Dermis microvascular lymphatic vessel endothelial cell (primary cell): ENCODE measurements around the gene TPT1. TPM values are rescaled to one million over a fixed set of nuclear protein-coding genes. Genes with fewer than 3 reads are reported as not detected.
"Not testable (repeated sequence)": the region's sequence is repeated elsewhere in the genome, so short reads cannot be mapped to it uniquely, and the experiment has no call there.

Source experiments
- DNase-seq, 2 donors: peaks; one replicate each; pipeline versions ENCODE4 v3.0.0 to v3.0.0-alpha.2; 2010; ENCODE audit warnings: low read depth in 2 of 2
- total RNA-seq: library from RNA; depleted of rRNA; stranded (reverse); fragments of >200 nt; gene quantifications from 2 replicates; pipeline ENCODE4 v1.2.1, GENCODE V29; 2014

Gene TPT1
- 1,518 and 2,978 TPM in 2 replicates for total RNA-seq

DNA sequence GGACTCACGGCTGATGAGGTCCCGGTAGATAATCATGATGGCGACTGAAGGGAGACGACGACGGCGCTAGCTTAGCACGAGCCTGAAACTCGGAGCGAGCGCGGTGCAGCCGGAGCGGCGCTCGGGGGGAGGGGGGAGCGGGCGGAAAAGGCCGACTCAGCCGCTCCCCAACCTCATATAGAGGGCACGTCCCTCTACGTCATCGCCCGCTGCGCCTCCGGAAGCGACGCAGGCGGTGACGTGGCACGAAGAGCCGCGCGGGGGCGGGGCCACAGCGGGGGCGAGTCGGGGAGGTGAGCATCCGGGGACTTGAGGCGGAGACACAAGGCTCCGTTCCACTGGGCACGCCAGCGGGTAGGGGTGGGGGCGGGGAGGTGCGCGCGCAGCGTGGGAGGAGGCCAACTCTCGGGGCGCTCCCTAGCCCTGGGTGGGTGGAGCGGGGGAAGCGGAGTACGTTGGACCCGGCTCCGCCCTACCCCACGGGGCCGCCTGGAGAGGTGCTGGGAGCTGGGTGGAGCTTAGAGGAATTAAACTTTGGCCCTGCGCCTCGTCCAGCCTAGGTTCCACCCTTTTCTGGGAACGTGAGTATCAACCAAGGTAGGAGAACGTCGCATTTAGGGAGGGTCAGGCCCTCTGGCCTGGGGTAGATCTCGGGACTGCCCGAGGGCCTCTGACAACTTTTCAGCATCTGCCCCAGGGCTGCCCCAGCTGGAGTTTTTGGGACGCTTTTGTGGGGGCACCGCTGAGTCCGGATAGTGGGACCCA, at the start of gene TPT1:
TSS of gene TPT1 (minus strand) at position 150 of the 765 bp plus-strand sequence. CDS start at position 36, 114 bp downstream.
- DNase-seq, result peak; percentile 95 to 98

DNA sequence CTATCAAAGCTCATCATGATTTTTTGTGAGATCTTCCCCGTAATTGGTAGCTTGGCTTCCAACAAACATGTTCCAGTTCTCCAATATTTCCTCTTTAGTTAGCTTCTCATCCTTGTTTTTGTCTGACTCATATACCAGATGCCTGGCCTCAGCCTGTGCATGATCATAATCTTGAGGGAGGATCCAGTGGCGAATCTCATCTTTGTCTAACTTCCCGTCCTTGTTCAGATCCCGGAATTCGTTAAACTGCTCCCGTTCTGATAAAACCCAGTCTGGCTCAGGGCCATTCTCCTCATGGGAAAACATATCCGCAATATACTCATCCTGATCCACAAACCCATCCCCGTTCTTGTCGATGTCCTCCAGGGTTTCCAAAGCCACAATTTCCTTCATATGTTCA, 49.4 kb upstream of the TPT1 start:
- peak in 1 of 2 donors; percentile 49 for DNase-seq

- no peak for DNase-seq
Measured at GRCh38 chr13:45388664-45389063, 47.7 kb upstream of the TPT1 start.

GRCh38 chr13:45386892-45387575, 46.1 kb upstream of the TPT1 start:
- DNase-seq, result not testable (repeated sequence)

DNA sequence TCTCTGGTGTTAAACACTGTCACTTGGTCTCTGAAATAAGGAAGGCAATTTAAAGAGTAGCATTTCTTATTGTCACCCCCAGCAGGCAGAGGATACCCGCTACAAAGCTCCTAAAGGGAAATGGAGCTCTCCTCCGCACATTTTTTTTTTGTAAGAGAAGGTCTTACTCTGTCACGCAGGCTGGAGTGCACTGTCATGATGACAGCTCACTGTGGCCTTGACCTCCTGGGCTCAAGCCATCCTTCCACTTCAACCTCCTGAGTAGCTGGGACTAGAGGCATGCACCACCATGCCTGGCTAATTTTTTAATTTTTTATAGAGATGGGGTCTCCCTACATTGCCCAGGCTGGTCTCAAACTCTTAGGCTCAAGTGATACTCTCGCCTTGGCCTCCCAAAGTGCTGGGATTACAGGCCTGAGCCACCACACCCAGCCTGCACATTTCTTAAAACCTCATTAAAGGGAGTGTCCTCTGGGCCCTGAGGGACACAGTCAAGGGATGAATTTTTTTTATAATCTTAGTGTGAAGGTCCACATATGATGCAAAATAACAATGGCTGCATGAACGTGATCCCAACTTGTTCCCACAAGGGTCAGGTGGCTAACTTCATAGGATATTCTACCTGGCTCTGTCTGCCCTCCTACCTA, 45.0 kb upstream of the TPT1 start:
- DNase-seq, result no peak

- no peak for DNase-seq
Measured at GRCh38 chr13:45385320-45385719, 44.3 kb upstream of the TPT1 start.

DNA sequence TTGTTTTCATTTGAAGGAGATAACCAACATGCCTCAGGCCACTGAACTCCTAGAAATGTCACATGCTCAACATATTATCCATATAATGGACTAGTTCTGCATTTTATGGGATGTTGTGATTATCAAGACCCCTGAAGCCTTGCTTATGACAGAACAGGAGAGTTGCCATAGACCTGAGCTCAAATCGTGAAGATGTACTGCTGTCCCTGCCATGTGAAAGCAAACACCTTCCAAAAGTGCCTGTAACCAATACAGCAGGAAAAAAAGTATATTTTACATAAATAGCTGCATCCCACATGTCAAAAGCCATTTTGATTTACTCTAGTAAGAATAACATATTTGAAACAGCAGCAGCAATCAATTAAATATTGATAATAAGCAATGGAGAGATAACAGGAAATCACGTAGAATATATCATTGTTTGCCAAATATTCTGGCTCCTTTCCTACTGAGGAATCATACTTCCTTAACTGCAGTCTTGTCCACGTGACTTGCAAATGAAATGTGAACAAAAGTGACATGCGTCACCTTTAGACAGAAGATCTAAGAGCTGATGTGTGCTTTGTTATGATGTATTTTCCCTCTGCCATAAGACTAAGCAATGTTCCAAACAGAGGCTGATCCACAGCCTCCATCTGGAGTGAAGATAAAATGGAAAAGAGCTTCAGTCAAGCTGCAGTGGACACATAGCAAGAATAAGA, 43.6 kb upstream of the TPT1 start:
- peak in 1 of 2 donors; percentile 55 for DNase-seq

DNA sequence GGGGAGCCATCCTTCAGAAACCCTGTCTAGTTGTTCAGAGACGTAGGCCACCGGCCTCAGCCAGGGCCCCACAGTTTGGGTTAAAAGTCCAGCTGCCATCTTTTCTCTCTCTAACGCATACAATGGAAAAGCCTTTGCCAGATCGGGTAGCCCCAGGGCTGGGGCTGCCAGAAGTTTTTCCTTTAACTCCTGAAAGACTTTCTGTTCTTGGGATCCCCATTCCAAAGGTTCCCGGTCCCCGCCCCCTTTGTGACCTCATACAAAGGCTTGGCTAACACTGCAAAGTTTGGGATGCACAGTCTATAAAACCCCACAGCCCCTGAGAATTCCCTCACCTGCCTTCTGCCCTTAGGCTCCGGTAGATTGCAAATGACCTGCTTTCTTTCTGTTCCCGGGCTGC, 41.8 kb upstream of the TPT1 start:
- not testable (repeated sequence) for DNase-seq

GRCh38 chr13:45381196-45381595, 40.2 kb upstream of the TPT1 start:
- no peak for DNase-seq

DNA sequence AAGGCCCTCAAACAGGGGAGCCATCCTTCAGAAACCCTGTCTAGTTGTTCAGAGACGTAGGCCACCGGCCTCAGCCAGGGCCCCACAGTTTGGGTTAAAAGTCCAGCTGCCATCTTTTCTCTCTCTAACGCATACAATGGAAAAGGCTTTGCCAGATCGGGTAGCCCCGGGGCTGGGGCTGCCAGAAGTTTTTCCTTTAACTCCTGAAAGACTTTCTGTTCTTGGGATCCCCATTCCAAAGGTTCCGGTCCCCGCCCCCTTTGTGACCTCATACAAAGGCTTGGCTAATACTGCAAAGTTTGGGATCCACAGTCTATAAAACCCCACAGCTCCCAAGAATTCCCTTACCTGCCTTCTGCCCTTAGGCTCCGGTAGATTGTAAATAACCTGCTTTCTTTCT, 39.7 kb upstream of the TPT1 start:
- DNase-seq, result not testable (repeated sequence)

- DNase-seq, result not testable (repeated sequence)
Measured at GRCh38 chr13:45379516-45379915, 38.5 kb upstream of the TPT1 start.

DNA sequence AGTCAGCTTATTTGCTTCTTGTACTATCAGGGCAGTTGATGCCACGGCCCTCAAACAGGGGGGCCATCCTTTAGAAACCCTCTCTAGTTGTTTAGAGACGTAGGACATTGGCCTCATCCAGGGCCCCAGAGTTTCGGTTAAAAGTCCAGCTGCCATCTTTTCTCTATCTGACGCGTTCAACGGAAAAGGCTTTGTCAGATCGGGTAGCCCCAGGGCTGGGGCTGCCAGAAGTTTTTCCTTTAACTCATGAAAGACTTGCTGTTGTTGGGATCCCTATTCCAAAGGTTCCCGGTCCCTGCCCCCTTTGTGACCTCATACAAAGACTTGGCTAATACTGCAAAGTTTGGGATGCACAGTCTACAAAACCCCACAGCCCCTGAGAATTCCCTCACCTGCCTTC, 37.8 kb upstream of the TPT1 start:
- DNase-seq, result not testable (repeated sequence)

DNA sequence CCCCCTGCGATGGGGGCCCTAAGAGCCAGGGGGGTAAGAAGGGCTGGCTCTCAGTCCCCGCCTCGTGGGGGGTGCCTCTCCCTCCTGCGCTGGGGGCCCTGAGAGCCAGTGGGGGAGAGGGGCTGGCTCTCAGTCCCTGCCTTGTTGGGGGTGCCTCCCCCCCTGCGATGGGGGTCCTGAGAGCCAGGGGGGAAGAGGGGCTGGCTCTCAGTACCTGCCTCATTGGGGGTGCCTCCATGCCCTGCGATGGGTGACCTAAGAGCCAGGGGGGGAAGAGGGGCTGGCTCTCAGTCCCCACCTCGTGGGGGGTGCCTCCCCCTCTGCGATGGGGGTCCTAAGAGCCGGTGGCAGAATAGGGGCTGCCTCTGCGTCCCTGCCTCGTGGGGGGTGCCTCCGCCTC, 36.3 kb upstream of the TPT1 start:
- not testable (repeated sequence) for DNase-seq

GRCh38 chr13:45376651-45377050, 35.7 kb upstream of the TPT1 start:
- DNase-seq, result not testable (repeated sequence)

- DNase-seq, result no peak
Measured at GRCh38 chr13:45374917-45375316, 33.9 kb upstream of the TPT1 start.

DNA sequence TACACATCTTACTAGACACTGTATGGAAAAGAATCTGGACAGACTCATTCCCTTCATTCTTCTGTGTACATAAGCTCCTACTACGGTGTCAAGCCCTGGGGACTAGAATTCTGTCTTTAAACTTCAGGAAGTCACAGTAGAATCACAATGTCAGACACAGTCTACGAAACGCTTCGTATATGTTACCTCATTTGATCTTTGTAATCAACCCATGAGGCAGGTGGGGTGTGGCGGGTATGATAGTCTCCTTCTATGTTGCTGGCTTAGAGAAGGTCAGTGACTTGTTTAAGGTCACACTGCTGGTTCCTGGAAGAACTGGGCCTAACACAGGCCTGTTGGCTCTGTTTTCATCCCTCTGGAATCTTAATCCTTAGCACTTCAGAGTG, 32.2 kb upstream of the TPT1 start:
- no peak for DNase-seq

DNA sequence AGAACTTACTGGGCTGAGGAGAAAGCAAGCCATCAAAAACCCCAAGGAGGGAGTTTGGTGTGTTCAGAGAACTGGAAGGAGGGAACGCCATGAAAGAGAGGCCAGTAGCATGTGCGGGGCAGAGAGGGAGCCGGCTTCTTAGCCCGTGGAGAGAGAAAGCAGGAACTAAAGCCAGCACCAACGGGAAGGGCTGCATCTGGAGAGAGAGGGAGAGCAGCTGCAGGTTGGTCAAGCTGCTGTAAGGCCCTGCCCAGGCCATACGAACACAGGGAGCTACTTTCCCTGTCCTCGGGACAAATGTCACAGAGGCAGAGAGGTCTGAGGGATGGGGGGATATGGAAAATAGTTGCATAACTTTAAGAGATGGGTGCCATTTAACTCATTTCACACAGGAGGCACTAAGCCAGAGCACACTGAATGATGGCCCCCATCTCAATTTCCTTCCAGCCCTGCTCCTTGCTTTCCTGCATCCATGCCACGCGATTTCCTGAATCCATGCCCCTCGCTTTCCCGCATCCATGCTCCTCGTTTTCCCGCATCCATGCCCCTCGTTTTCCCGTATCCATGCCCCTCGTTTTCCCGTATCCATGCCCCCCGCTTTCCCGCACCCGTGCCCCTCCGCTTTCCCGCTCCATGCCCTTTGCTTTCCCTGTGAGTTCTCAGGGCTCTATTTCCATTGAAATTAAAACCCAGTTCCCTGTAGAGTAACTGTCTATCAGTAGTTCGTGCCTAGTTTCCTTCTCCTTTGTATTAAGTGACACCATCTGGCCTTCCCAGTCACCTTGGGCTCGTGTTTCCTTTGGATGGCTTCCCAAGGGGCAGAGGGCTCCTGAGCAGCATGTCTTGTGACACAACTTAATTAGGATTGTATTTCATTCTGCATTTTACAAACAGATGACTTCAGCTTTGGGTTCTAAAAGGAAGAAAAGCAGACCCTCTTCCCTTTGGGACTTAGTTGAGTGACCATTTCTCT, 31.5 kb upstream of the TPT1 start:
- peak in 1 of 2 donors; percentile 37 for DNase-seq

- peak; percentile 55 to 73 for DNase-seq
Measured at GRCh38 chr13:45370922-45371406, 30.0 kb upstream of the TPT1 start.

DNA sequence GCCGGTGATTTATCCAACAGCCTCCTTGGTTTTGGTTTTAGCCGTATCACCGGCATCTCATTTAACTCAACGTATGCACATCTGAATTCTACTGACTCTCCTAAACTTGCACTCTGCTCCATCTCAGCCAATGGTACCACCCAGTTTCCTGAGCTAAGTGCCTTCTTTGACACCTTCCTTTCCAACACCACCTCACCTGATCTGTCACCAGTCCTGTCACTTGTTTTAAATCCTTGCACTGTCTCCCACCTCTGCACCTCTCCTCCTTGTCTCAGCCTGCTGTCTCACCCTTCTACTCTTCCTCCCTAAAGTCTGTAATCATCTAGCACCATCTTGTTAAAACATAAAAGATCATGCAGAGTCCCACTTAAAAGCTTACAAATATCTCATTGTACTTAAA, 28.1 kb upstream of the TPT1 start:
- DNase-seq, result no peak

DNA sequence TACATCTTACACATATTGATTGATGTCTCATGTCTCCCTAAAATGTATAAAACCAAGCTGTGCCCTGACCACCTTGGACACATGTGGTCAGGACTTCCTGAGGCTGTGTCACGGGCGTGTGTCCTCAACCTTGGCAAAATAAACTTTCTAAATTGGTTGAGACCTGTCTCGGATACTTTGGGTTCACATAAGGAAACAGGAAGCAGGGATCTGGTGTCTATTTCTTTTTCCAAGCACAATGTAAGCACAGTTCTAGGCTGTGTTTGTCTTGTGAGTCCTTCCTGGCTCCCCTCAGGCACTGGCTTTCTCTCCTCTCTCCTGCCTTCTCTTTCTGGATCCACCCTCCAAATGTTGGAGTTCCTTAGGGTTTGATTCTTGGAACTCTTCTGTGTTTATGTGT, 27.6 kb upstream of the TPT1 start:
- DNase-seq, result no peak
